Lung (tissue), 12 donors: ENCODE data around the gene KIAA1217. TPM values are rescaled to one million over a fixed set of nuclear protein-coding genes. Genes with fewer than 3 reads are reported as not detected.

ENCODE experiments used
- ATAC-seq: fragments of 200-7000 bp; cut with Tn5 transposase; one replicate; pipeline ENCODE4 v1.9.1; 2020; ENCODE audit warnings: moderate number of reproducible peaks; ENCODE audit not compliant: insufficient read depth, low FRiP score
- DNase-seq, 3 donors: peaks; one replicate each; pipeline ENCODE4 v3.0.0-alpha.2; 2013 to 2017
- H3K27ac ChIP-seq, 2 donors: one replicate each; pipeline ENCODE4 v1.5.1; 2013; ENCODE audit warnings: mild to moderate bottlenecking in 2 of 2, moderate library complexity in 2 of 2, control low read depth in 1 of 2, inconsistent platforms in 1 of 2, low read depth in 1 of 2, low read length in 1 of 2
- H3K27me3 ChIP-seq, 3 donors: one replicate each; pipeline ENCODE4 v1.5.1; 2013; ENCODE audit warnings: low read length in 2 of 3; ENCODE audit not compliant: control insufficient read depth in 3 of 3, insufficient read depth in 3 of 3
- H3K36me3 ChIP-seq, 4 donors: one replicate each; pipeline ENCODE4 v1.5.1; 2013; ENCODE audit warnings: low read length in 4 of 4, mild to moderate bottlenecking in 1 of 4, moderate library complexity in 1 of 4; ENCODE audit not compliant: control insufficient read depth in 4 of 4, insufficient read depth in 4 of 4
- H3K4me1 ChIP-seq, 5 donors: one replicate each; pipeline ENCODE4 v1.5.1; 2013; ENCODE audit warnings: low read length in 5 of 5, mild to moderate bottlenecking in 2 of 5, moderate library complexity in 1 of 5; ENCODE audit not compliant: control insufficient read depth in 5 of 5, insufficient read depth in 5 of 5
- H3K4me3 ChIP-seq: one replicate; pipeline ENCODE4 v1.5.1; 2013; ENCODE audit warnings: mild to moderate bottlenecking, control low read depth, moderate library complexity
- H3K9ac ChIP-seq, 2 donors: one replicate each; pipeline ENCODE4 v1.5.1; 2013; ENCODE audit warnings: low read length in 2 of 2, control low read depth in 1 of 2; ENCODE audit not compliant: insufficient read depth in 1 of 2
- H3K9me3 ChIP-seq, 4 donors: one replicate each; pipeline ENCODE4 v1.5.1; 2013; ENCODE audit warnings: low read length in 3 of 4, mild to moderate bottlenecking in 1 of 4, moderate library complexity in 1 of 4; ENCODE audit not compliant: control insufficient read depth in 4 of 4, insufficient read depth in 3 of 4
- WGBS, 2 donors: extraction: QIAGEN DNeasy Blood & Tissue Kit; methylation state at CpG; one replicate each; pipeline ENCODE4 v1.1.7; 2013; 5-methylcytosine and 5-hydroxymethylcytosine counted together
- polyA plus RNA-seq, 2 donors: library from polyadenylated mRNA; stranded (reverse); fragments of 200-250 nt; gene quantifications; one replicate each; pipeline ENCODE4 v1.2.1, GENCODE V29; 2013
- total RNA-seq, 2 donors: library from RNA; depleted of rRNA in 1 of 2; stranded (reverse); fragments of >200 nt in 1 of 2; gene quantifications; one replicate each; pipeline ENCODE4 v1.2.1, GENCODE V29; 2014 to 2021
- TF ChIP-seq, protein P1 (sequence below): IDR thresholded peaks from 2 replicates; pipeline ENCODE4 v1.5.1; 2012; ENCODE audit warnings: mild to moderate bottlenecking; ENCODE audit errors: control extremely low read depth, extremely low read depth
- donor health status: control.
- donor health status: control.
- donor health status: Bipolar disorder and iron deficiency.
- donor health status: healthy.
- donor health status: DM: yes; HTN: yes; CAD: no.

KIAA1217 gene
- total and polyA plus RNA-seq, 4 donors = 5.5 to 58.6 (median 24.1) TPM

DNA sequence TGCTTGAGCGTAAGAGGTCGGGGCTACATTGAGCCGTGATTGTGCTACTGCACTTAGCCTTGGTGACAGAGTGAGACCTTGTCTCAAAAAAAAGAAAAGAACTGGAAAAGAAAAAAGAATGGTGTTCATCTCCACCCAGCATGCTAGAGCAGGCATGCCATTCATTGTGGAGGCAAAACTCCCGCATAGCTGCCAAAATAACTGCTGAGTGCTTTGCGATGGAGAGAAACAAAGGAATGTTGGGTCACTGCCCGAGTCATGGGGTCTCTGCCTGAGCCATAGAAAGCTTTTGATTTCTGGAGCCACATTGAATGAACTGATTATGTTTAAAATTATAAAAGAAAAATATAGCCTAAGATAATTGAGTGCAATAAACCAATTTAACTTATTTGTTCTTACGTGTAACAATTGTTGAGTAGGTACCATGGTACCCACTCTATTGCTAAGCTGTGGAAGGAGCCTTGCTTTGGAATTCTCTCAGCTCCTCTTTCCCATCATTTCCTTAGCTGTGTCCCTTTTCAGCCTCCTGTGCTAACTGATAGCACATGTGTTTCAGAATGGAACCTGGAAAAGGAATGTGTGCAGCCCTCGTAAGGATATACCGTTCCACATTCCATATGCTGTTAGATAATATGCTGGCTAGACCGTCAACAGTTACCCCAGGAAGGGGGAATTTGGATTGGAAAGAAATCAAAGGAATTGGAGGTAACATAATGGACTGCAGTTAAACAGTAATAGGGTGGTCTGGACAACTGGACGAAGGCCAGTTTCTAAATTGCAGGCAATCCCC, 99.0 kb downstream of the KIAA1217 start:
- peak; percentile 46 to 71 (median 63) for DNase-seq

DNA sequence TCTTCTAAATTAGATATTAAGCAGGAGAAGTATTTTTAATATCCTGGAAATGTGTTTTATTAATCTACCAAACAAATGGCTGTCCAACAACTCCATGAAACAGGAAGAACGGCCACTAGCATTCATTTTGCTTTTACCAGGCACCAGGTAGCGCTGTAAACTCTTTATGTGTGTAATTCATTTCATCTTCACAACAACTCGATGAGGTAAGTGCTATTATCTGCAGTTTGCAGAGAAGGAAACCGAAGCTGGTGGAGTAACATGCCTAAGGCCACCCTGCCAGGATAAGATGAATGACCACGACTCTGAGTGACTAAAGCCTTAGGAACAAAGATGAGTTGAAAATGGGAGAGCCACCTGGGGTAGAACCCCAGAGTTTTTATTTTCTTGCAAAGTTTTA, 101.2 kb downstream of the KIAA1217 start:
- H3K9me3 ChIP-seq = no peaks in the 10 kb centered on the region
- no peak for ATAC-seq
- H3K4me3 ChIP-seq = no peak overlapping the region
- no peak overlapping the region for H3K27ac ChIP-seq
- no peak for DNase-seq
- no peaks in the 10 kb centered on the region for H3K27me3 ChIP-seq
- no peak overlapping the region for H3K9ac ChIP-seq
- no peaks in the 10 kb centered on the region for H3K36me3 ChIP-seq
- WGBS, 2 donors = 65 to 68% methylated on average over 5 of the region's 5 CpGs
- TF ChIP-seq, protein P1, sequence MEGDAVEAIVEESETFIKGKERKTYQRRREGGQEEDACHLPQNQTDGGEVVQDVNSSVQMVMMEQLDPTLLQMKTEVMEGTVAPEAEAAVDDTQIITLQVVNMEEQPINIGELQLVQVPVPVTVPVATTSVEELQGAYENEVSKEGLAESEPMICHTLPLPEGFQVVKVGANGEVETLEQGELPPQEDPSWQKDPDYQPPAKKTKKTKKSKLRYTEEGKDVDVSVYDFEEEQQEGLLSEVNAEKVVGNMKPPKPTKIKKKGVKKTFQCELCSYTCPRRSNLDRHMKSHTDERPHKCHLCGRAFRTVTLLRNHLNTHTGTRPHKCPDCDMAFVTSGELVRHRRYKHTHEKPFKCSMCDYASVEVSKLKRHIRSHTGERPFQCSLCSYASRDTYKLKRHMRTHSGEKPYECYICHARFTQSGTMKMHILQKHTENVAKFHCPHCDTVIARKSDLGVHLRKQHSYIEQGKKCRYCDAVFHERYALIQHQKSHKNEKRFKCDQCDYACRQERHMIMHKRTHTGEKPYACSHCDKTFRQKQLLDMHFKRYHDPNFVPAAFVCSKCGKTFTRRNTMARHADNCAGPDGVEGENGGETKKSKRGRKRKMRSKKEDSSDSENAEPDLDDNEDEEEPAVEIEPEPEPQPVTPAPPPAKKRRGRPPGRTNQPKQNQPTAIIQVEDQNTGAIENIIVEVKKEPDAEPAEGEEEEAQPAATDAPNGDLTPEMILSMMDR = no peak
- H3K4me1 ChIP-seq = peaks cover 6 to 31% (median 21%) of the 10 kb centered on the region in 5 donors

More for the DNA sequence above, 99.0 kb downstream of the KIAA1217 start:
- no peak for ATAC-seq
- H3K27ac ChIP-seq = peak overlapping the region in 1 of 2 donors; percentile 83
- no peaks in the 10 kb centered on the region for H3K36me3 ChIP-seq
- WGBS, 2 donors = 77 to 78% methylated on average over 11 of the region's 11 CpGs
- no peak overlapping the region for H3K9ac ChIP-seq
- no peaks in the 10 kb centered on the region for H3K9me3 ChIP-seq
- peaks cover 8 to 31% (median 17%) of the 10 kb centered on the region in 5 donors for H3K4me1 ChIP-seq
- TF ChIP-seq, protein P1 = no peak
- H3K4me3 ChIP-seq = no peak overlapping the region
- H3K27me3 ChIP-seq = no peaks in the 10 kb centered on the region

DNA sequence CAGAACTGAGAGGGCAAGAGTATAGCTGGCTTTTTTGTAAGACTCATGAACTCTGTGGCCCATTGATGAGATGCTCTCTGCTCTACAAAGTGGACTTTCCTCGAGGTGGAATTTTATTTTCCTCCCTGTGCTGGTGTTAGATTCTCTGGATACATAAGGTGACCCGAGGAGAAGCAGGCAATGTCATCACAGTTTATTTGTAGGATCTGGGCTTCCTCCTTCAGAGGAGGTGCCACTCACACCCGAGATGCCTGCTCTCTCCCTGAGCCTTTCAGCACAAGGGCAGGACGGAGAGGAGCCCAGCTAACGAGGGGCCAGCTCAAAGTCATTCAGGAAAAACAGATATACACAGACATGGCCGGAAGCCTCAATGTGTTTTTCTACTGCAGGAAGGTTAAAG, 103.0 kb downstream of the KIAA1217 start:
- no peak overlapping the region for H3K9ac ChIP-seq
- TF ChIP-seq, protein P1 = no peak
- 59 to 63% methylated on average over 6 of the region's 6 CpGs for WGBS, 2 donors
- no peaks in the 10 kb centered on the region for H3K9me3 ChIP-seq
- H3K4me1 ChIP-seq = peaks cover 9 to 25% (median 19%) of the 10 kb centered on the region in 5 donors
- no peak for ATAC-seq
- no peak overlapping the region for H3K27ac ChIP-seq
- H3K4me3 ChIP-seq = no peak overlapping the region
- no peaks in the 10 kb centered on the region for H3K27me3 ChIP-seq
- no peaks in the 10 kb centered on the region for H3K36me3 ChIP-seq
- DNase-seq = no peak
